Mucosa of descending colon (tissue), 3 donors: ENCODE data around the gene HDAC4. TPM values are rescaled to one million over a fixed set of nuclear protein-coding genes. Genes with fewer than 3 reads are reported as not detected.

Source experiments
- ATAC-seq: fragments of 200-7000 bp; cut with Tn5 transposase; one replicate; pipeline ENCODE4 v1.9.1; 2020; ENCODE audit warnings: mild to moderate bottlenecking, moderate library complexity
- DNase-seq, 3 donors: peaks; one replicate each; pipeline ENCODE4 v3.0.0-alpha.2; 2020
- H3K36me3 ChIP-seq: fragments of 200-600 bp; one replicate; pipeline ENCODE4 v1.8.0; 2021; ENCODE audit warnings: low read depth, mild to moderate bottlenecking
- H3K4me1 ChIP-seq: fragments of 200-600 bp; one replicate; pipeline ENCODE4 v1.8.0; 2021; ENCODE audit warnings: low read depth, mild to moderate bottlenecking
- H3K4me3 ChIP-seq: fragments of 200-600 bp; one replicate; pipeline ENCODE4 v1.8.0; 2021; ENCODE audit warnings: mild to moderate bottlenecking
- H3K9me3 ChIP-seq: fragments of 200-600 bp; one replicate; pipeline ENCODE4 v1.8.0; 2021; ENCODE audit warnings: mild to moderate bottlenecking
- intact Hi-C, 2 donors: fragments of 100-400 bp; cut with DNase I in 1 of 2; cut with micrococcal nuclease in 1 of 2; formaldehyde crosslinking; loops; one replicate each; pipeline versions ENCODE4 v1.11.0 to v1.11.1; 2022; cut with DNase I, micrococcal nuclease
- total RNA-seq, 3 donors: library from RNA; stranded (reverse); fragmentation: NEBNext Ultra II Directional in 2 of 3; extraction: Animal tissue kit (Norgen Biotek cat#: 25700) in 2 of 3; gene quantifications; one replicate each; pipeline versions ENCODE4 v1.2.1 to v1.2.4, GENCODE V29; 2021 to 2023
- TF ChIP-seq, protein P1 (sequence below): fragments of 200-600 bp; IDR thresholded peaks from one replicate; pipeline ENCODE4 v1.8.0; 2022; ENCODE audit warnings: antibody characterized with exemption, mild to moderate bottlenecking
- donor health status: DM: no; HTN: no; CAD: no; lungs with moderate emphysema.
- donor health status: DM: no; HTN: no; CAD: no.
- donor health status: DM: no; HTN: yes; CAD: no.

HDAC4 gene
- total RNA-seq, 3 donors from 2014 or later = 41.4 to 147 (median 44.0) TPM

GRCh38 chr2:239089884-239090283 lies 310.9 kb downstream of the HDAC4 start:
- ATAC-seq (no peak), DNase-seq (no peak)
- H3K9me3 ChIP-seq = no peaks in the 10 kb centered on the region
- intact Hi-C loops = no loop called here
- no peaks in the 10 kb centered on the region for H3K4me1 ChIP-seq
- TF ChIP-seq, protein P1, sequence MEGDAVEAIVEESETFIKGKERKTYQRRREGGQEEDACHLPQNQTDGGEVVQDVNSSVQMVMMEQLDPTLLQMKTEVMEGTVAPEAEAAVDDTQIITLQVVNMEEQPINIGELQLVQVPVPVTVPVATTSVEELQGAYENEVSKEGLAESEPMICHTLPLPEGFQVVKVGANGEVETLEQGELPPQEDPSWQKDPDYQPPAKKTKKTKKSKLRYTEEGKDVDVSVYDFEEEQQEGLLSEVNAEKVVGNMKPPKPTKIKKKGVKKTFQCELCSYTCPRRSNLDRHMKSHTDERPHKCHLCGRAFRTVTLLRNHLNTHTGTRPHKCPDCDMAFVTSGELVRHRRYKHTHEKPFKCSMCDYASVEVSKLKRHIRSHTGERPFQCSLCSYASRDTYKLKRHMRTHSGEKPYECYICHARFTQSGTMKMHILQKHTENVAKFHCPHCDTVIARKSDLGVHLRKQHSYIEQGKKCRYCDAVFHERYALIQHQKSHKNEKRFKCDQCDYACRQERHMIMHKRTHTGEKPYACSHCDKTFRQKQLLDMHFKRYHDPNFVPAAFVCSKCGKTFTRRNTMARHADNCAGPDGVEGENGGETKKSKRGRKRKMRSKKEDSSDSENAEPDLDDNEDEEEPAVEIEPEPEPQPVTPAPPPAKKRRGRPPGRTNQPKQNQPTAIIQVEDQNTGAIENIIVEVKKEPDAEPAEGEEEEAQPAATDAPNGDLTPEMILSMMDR = no peak
- H3K36me3 ChIP-seq = no peaks in the 10 kb centered on the region
- no peak overlapping the region for H3K4me3 ChIP-seq

- Histone ChIP-seq H3K4me3 (no peak overlapping the region), H3K4me1 (no peaks in the 10 kb centered on the region), H3K9me3 (no peaks in the 10 kb centered on the region), H3K36me3 (no peaks in the 10 kb centered on the region)
- TF ChIP-seq, protein P1 = no peak
- ATAC-seq = no peak
- intact Hi-C loops = no loop called here
- no peak for DNase-seq
These were observed 313.6 kb downstream of the HDAC4 start for GRCh38 chr2:239087046-239087710.

GRCh38 chr2:239086325-239087020 lies 314.3 kb downstream of the HDAC4 start:
- H3K4me3 ChIP-seq = no peak overlapping the region
- no peaks in the 10 kb centered on the region for H3K4me1 ChIP-seq
- H3K36me3 ChIP-seq = no peaks in the 10 kb centered on the region
- H3K9me3 ChIP-seq = no peaks in the 10 kb centered on the region
- TF ChIP-seq, protein P1 = no peak
- intact Hi-C loops = no loop called here
- no peak for ATAC-seq
- DNase-seq = no peak

- no peak for DNase-seq
- Histone ChIP-seq H3K36me3 (no peaks in the 10 kb centered on the region), H3K4me3 (no peak overlapping the region), H3K9me3 (no peaks in the 10 kb centered on the region), H3K4me1 (no peaks in the 10 kb centered on the region)
- intact Hi-C loops = no loop called here
- no peak for ATAC-seq
- TF ChIP-seq, protein P1 = no peak
These were observed 315.4 kb downstream of the HDAC4 start for GRCh38 chr2:239085201-239085992.

DNA sequence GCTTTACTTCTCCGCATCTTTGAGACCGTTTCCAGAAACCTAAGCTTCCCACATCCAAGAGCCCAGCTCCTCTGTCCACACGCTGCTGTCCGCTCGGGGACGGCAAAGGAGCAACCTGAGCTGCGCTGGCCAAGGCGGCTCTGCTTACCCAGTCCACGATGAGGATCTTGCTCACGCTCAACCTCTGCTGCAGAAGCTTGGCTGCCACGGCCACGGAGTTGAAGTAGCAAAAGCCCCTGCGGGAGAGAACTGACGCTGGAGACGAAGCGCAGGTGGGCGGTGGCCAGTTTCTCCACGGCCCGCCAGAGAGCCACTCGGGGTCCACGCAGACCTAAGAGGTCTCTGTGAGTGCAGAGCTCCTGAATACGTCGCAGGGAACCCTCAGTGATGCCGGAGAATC lies 316.8 kb downstream of the HDAC4 start:
- ATAC-seq = no peak
- Histone ChIP-seq H3K4me3 (no peak overlapping the region), H3K4me1 (no peaks in the 10 kb centered on the region), H3K36me3 (no peaks in the 10 kb centered on the region), H3K9me3 (no peaks in the 10 kb centered on the region)
- TF ChIP-seq, protein P1 = no peak
- DNase-seq = no peak
- intact Hi-C loops = no loop called here
